Stimulated activated memory B cell treated with anti-CD40 and anti-IgM and Interleukin-4, amounts not matched to agents 10 μg/mL and 1 μg/mL and 100 μg/mL, for 72 hours (primary cell): ENCODE data around the gene NPPC.
"Not testable (repeated sequence)": the region's sequence is repeated elsewhere in the genome, so short reads cannot be mapped to it uniquely, and the experiment has no call there.

Experiments used
- ATAC-seq: fragments of 150-1000 bp; cut with Tn5 transposase; 2 replicates; pipeline ENCODE4 v1.10.0; 2021
- H3K27ac Mint-ChIP-seq: one replicate; pipeline ENCODE4 v1.8.0; 2022; ENCODE audit warnings: mild to moderate bottlenecking, mixed read lengths
- H3K27me3 Mint-ChIP-seq: one replicate; pipeline ENCODE4 v1.8.0; 2022; ENCODE audit warnings: mixed read lengths
- H3K36me3 Mint-ChIP-seq: one replicate; pipeline ENCODE4 v1.8.0; 2022; ENCODE audit warnings: mixed read lengths
- H3K4me1 Mint-ChIP-seq: one replicate; pipeline ENCODE4 v1.8.0; 2022; ENCODE audit warnings: mixed read lengths
- H3K4me3 Mint-ChIP-seq: one replicate; pipeline ENCODE4 v1.8.0; 2022; ENCODE audit warnings: mild to moderate bottlenecking, moderate library complexity, mixed read lengths
- H3K9me3 Mint-ChIP-seq: one replicate; pipeline ENCODE4 v1.8.0; 2022; ENCODE audit warnings: mixed read lengths

NPPC gene

DNA sequence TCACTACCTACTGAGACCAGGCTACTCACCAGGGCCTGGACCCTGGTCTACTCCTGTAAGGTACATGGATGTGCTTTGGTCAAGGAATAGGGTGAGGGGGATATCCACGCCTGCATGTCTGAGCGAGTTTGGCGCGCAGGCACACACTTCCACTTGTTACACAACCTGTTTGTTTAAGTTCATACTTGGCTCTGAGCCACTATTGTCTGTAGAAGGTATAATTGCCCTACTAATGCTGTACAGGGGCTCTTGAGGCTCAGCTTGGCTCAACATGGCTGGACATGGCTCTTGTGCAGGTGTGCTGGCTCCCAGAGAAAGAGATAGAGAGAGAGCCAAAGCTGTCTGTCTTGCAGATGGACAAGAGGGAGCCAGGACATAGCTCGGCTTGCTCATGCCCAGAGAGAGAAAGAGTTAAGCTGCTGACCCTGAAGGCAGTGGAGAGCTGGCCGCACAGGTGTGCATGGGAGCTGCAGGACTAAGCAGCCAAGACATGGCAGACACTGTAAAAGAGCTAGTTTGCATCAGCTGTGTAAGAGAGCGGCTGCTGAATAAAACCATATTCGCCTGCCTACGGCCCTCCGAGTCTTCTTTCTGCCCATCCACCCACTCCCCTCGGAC is 35.2 kb downstream of the NPPC start:
- no peak for ATAC-seq
- Mint-ChIP-seq H3K27me3 (peaks cover 20% of the 10 kb centered on the region), H3K4me3 (no peak overlapping the region), H3K9me3 (peaks cover 4% of the 10 kb centered on the region), H3K27ac (no peak overlapping the region), H3K36me3 (no peaks in the 10 kb centered on the region), H3K4me1 (no peaks in the 10 kb centered on the region)

DNA sequence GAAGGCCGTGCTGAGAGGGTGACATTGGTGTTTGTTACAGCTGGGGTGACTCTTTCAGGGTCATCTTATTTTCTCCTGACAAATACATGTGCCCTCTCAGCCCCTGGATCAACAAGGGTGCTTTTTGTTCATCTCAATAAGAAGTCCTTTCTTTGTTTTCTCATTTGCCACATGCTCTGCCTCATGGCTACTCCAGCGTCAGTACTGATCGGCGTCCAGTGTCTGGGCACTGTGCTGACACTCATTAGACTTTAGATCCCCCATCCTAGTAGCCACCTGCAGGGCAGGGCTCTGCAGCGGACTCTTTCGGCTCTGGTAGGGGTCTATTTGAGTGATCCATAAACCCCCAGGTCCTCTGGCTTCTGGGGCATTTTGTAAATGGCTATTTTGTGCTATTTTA is 38.4 kb downstream of the NPPC start:
- ATAC-seq: no peak
- Mint-ChIP-seq H3K36me3 (no peaks in the 10 kb centered on the region), H3K27me3 (peaks cover 42% of the 10 kb centered on the region), H3K4me3 (no peak overlapping the region), H3K9me3 (peaks cover 4% of the 10 kb centered on the region), H3K4me1 (no peaks in the 10 kb centered on the region), H3K27ac (no peak overlapping the region)

DNA sequence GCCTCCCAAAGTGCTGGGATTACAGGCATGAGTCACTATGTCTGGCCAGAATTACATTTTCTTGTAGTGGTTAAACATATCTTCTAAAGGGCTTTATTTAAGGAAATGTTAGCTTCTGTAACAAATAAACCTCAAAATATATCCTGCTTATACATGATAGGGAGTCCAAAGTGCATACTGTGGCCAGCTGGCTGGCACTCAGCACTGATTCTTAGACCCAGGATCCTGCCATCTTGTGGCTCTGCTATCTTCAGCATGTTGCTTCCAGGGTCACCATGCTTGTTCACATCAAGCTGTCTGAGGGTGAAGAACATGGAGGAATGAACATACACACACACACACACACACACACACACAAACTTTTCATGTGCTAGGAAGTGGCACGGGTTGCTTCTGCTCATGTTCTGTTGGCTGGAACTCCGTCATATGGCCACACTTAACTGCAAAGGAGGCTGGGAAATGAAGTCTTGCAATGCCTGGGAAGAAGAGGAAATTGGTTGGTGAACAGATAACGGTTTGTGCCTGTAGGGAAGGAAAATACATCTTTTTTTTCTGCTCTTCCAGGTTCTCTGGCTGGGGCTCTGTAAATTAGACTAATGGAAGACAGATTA is 40.0 kb downstream of the NPPC start:
- peaks cover 57% of the 10 kb centered on the region for H3K27me3 Mint-ChIP-seq

DNA sequence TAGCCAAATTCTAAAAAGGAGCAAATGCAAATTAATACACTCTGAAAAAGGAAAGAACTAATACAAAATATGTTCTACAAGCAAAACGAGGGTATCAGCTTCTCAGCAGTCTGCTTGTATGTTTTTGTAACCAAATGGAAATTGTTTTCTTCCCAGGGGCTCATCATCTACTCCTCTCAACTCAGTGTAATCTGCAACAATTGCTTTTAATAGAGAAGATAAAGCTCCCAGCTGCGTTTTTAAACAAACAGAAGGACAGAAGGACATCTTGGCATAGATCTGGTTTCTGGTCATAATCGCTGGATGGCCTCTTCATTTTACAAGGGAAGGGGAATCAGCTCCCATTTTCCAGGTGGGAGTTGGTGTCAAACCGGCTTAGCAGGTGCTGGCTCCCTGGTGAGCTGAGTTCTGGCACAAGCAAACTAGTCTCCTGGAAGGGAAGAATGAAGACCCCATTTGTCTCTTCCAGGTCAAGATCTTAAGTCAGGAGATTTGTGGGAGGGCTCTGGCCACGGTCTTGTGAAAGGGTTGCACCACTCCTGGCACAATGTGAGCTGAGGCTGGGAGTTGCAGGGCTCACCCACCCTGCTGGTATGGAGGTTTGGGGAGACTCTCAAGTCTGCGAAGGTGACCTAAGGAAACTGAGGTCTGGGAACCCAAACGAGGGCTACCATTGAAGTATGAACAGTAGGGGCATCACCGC is 41.6 kb downstream of the NPPC start:
- Mint-ChIP-seq H3K27me3 (peaks cover 66% of the 10 kb centered on the region), H3K4me1 (no peaks in the 10 kb centered on the region), H3K4me3 (no peak overlapping the region), H3K9me3 (peaks cover 4% of the 10 kb centered on the region), H3K36me3 (no peaks in the 10 kb centered on the region), H3K27ac (no peak overlapping the region)
- no peak for ATAC-seq

More for the DNA sequence above, 40.0 kb downstream of the NPPC start:
- H3K36me3 Mint-ChIP-seq: no peaks in the 10 kb centered on the region
- no peak overlapping the region for H3K4me3 Mint-ChIP-seq
- no peaks in the 10 kb centered on the region for H3K4me1 Mint-ChIP-seq
- ATAC-seq: no peak
- H3K9me3 Mint-ChIP-seq: peaks cover 4% of the 10 kb centered on the region
- no peak overlapping the region for H3K27ac Mint-ChIP-seq

DNA sequence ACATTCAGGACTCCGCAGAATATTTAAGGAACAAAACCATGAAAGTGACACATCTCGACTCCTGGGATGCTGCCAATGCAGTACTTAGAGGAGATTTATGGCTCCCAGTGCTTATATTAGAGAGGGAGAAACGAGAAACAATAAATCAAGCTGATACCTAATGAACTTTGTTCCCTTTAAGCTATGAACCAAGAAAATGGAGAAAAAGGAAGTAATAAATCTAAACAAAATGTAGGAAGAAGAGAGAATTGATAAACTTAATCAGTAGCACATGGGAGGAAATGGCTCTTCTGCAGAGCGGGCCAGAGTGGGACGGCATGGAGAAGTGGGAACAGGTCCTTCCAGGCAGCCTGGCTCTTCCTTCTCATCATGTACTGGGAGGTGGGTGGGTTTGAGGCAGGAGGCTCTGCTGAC is 42.7 kb downstream of the NPPC start:
- Mint-ChIP-seq H3K27ac (no peak overlapping the region), H3K36me3 (no peaks in the 10 kb centered on the region), H3K4me3 (no peak overlapping the region), H3K4me1 (no peaks in the 10 kb centered on the region), H3K9me3 (peaks cover 4% of the 10 kb centered on the region), H3K27me3 (peaks cover 77% of the 10 kb centered on the region)
- ATAC-seq: no peak

DNA sequence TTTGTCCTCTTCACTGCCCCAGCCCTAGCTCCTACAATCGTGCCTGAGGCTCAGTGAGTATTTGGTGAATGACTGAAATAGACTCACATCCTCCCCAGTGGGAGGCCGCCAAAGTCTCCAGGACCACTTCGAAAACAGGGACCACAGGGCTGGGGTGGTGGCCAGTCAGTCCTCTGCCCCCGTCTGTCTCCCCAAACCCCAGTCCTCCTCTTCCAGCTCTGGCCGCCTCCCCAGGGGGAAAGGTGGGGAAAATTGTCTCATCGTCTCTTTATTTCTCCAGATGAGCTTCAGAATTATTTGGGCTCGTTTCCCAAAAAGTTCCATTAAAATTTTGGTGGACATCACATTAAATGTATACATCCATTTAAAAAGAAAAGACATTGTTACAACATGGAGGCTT is 43.5 kb downstream of the NPPC start:
- Mint-ChIP-seq H3K36me3 (no peaks in the 10 kb centered on the region), H3K27me3 (peaks cover 70% of the 10 kb centered on the region), H3K4me1 (no peaks in the 10 kb centered on the region), H3K4me3 (no peak overlapping the region), H3K27ac (no peak overlapping the region), H3K9me3 (peaks cover 4% of the 10 kb centered on the region)
- no peak for ATAC-seq

DNA sequence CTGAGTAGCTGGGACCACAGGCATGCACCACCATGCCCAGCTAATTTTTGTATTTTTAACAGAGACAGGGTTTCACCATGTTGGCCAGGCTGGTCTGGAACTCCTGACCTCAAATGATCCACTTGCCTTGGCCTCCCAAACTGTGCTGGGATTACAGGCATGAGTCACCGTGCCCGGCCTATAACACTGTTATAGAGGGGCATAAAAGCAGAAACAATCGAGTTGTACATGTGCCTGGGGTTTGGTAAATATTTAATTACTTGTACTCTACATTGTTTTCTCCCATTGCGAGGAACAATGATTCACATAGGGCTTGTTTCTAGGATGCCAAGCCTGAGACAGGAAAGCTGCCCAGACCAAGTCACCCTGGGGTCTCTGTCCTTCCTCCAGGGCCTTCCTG is 45.8 kb downstream of the NPPC start:
- H3K9me3 Mint-ChIP-seq, ATAC-seq, H3K4me1 Mint-ChIP-seq, H3K27ac Mint-ChIP-seq, H3K4me3 Mint-ChIP-seq, H3K36me3 Mint-ChIP-seq: not testable (repeated sequence)
- peaks cover 59% of the 10 kb centered on the region for H3K27me3 Mint-ChIP-seq

DNA sequence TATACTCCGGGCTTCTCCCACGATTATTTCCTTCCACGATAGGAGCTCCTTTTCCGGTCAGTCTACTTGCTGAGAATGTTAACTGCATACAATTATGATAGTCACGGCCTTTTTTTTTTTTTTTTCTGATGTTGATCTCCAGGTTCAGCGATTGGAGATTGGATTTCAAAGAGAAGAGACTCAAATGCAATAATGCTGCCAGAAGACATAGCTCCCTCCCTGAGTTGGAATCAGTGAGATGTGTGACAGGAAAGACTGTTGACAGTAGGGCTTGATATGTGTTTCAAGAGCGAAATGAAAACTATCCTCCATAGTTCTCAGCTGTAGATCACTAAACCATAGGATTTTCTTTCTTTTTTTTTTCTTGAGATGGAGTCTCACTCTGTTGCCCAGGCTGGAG is 47.0 kb downstream of the NPPC start:
- no peaks in the 10 kb centered on the region for H3K4me1 Mint-ChIP-seq

DNA sequence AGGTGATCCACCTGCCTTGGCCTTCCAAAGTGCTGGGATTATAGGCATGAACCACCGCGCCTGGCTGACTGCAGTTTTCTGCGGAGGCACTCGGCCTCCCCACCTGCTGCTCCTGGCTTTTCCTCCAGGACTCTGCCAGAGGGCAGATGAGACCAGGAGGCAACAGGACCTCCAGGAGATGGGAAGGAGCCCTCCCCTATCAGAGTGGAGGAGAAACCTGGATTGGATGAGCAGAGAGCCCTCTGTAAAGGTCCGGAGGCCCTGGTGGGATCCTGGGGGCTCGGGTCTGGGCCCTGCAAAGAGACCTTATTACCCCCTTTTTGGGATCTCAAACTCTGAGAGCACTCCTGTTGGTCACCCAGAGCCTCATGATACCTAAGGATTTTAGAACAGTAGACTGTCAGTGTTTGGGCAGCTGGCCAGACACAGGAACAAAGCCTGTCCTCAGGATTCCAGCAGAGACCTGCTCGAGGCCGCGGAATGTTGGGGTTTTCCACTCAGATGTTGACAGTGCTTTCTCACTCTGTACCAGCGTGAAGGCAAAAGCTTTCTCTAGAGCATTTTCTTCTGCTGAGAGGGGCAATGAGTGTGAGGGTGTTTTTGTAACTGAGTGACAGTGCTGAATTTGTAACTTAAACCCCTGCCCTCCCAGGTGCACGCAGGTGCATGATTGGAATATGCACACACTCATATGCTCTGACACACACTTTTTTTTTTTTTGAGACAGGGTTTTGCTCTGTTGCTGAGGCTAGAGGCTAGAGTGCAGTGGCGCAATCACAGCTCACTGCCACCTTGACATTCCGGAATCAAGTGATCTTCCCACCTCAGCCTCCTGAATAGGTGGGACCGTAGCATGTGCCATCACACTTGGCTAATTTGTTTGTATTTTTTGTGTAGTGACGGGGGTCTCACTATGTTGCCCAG is 48.4 kb downstream of the NPPC start:
- Mint-ChIP-seq H3K27me3 (peaks cover 51% of the 10 kb centered on the region), H3K36me3 (no peaks in the 10 kb centered on the region), H3K9me3 (no peaks in the 10 kb centered on the region), H3K27ac (no peak overlapping the region), H3K4me1 (no peaks in the 10 kb centered on the region), H3K4me3 (no peak overlapping the region)
- no peak for ATAC-seq

More for the DNA sequence above, 47.0 kb downstream of the NPPC start:
- Mint-ChIP-seq H3K9me3 (no peaks in the 10 kb centered on the region), H3K27ac (no peak overlapping the region), H3K36me3 (no peaks in the 10 kb centered on the region), H3K27me3 (peaks cover 62% of the 10 kb centered on the region), H3K4me3 (no peak overlapping the region)
- no peak for ATAC-seq

DNA sequence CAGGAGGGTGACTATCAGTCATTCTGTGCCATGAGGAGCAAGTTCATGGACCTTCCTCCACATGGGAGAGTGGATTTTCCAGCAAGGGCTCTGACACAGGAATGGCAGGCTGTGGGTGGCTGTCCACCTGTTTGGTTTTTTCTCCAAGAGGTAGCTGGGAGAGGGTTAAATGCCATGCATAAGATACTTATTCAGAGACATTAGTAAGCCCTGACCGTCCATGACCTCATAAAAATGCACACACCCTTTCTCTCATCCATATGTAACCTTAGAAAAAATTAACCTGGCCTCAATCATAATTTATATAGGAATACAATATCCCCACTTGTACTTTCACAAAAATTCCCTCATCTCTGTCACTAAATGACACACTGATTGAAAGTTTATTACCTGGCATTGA is 51.3 kb downstream of the NPPC start:
- H3K27me3 Mint-ChIP-seq: peaks cover 32% of the 10 kb centered on the region
- H3K4me3 Mint-ChIP-seq: no peak overlapping the region
- ATAC-seq: no peak
- H3K27ac Mint-ChIP-seq: no peak overlapping the region
- H3K36me3 Mint-ChIP-seq: no peaks in the 10 kb centered on the region
- H3K4me1 Mint-ChIP-seq: no peaks in the 10 kb centered on the region
- H3K9me3 Mint-ChIP-seq: peaks cover 2% of the 10 kb centered on the region
